Activated naive CD4-positive, alpha-beta T cell treated with anti-CD3 and anti-CD28 coated beads, Interleukin-2, amount 50 U/mL, for 16 hours (primary cell): ENCODE results near the gene LRBA.
"Not testable (repeated sequence)": the region's sequence is repeated elsewhere in the genome, so short reads cannot be mapped to it uniquely, and the experiment has no call there.

Experiments used
- DNase-seq: peaks from one replicate; pipeline ENCODE4 v3.0.0-alpha.2; 2020

LRBA gene, protein sequence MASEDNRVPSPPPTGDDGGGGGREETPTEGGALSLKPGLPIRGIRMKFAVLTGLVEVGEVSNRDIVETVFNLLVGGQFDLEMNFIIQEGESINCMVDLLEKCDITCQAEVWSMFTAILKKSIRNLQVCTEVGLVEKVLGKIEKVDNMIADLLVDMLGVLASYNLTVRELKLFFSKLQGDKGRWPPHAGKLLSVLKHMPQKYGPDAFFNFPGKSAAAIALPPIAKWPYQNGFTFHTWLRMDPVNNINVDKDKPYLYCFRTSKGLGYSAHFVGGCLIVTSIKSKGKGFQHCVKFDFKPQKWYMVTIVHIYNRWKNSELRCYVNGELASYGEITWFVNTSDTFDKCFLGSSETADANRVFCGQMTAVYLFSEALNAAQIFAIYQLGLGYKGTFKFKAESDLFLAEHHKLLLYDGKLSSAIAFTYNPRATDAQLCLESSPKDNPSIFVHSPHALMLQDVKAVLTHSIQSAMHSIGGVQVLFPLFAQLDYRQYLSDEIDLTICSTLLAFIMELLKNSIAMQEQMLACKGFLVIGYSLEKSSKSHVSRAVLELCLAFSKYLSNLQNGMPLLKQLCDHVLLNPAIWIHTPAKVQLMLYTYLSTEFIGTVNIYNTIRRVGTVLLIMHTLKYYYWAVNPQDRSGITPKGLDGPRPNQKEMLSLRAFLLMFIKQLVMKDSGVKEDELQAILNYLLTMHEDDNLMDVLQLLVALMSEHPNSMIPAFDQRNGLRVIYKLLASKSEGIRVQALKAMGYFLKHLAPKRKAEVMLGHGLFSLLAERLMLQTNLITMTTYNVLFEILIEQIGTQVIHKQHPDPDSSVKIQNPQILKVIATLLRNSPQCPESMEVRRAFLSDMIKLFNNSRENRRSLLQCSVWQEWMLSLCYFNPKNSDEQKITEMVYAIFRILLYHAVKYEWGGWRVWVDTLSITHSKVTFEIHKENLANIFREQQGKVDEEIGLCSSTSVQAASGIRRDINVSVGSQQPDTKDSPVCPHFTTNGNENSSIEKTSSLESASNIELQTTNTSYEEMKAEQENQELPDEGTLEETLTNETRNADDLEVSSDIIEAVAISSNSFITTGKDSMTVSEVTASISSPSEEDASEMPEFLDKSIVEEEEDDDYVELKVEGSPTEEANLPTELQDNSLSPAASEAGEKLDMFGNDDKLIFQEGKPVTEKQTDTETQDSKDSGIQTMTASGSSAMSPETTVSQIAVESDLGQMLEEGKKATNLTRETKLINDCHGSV (N-terminal part only)

DNA sequence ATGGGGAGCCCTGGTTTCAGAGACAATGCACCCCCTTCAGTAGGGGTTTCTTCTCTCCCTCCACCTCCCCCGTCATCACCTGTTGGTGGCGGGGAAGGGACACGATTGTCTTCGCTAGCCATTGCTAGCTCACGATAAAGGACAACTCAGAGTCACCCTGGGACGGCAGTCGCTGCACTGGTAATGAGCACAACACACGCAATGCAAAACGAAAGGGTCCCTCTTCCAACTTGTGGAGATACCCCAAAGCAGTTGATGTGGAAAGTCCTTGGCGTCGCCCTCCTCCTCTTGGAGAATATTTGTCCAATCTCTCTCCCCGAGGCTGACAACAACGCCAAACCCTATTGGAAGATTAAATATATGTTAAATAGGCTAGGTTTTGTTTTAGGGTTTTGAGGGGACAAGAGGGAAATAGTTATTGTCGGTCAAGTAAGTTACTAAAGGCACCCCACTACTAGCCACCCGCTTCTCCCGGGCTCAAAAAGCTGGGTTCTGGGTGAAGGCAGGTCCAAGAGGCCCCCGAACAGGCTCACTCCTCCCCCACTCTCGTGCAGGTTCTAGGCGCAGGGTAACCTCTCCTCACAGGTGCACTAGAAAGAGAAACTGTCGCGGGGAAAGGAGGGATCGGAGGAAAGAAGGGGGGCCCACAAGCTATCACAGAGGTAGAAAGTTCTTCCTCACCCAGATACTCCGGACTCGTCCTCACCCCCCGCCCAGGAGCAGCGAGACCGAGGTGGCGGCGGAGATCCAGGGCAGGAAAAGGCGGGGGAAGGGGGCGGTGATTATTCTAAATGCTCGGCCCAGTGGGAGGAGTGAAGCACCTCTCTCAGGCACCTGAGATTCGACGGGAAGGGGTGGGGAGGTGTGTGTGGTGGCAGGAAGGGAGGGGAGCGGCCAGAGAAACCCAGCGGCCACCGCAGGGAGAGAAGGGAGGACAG, at the start of gene LRBA:
Gene LRBA (minus strand): TSS at position 764 of the 938 bp plus-strand sequence. CDS start 642 bp downstream, at position 122.
- DNase-seq: peak; percentile 82

DNA sequence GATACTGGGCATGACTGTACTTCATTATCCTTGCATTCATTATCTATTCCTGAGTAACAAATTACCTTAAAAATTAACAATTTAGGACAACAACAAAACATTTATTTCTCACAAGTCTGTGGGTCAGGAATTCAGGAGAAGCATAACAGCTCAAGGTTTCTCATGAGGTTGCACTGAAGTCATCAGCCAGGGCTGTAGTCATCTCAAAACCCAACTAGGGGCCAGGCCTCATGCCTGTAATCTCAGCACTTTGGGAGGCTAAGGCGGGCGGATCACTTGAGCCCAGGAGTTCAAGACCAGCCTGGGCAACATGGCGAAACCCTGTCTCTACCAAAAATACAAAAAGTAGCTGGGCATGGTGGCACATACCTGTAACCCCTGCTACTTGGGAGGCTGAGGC, 48.1 kb upstream of the LRBA start:
- DNase-seq: not testable (repeated sequence)

DNA sequence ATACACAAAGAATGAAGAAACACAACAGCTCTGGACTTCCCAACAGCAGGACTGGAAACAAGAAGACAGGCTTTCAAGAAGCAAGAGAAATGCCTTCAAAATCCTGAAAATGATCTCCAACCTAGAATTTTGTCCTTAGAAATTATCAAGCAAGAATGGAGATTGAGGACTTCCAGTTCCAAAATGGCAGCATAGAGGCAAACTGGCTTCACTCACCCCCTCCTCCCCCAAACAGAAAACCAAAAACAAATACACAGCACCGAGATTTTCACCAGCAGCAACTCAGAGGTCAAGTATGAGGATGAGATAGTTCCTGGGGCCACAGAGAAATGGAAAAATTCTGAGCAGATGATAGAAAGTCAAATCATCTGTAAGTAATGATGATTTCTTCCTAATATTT, 40.5 kb upstream of the LRBA start:
- no peak for DNase-seq

DNA sequence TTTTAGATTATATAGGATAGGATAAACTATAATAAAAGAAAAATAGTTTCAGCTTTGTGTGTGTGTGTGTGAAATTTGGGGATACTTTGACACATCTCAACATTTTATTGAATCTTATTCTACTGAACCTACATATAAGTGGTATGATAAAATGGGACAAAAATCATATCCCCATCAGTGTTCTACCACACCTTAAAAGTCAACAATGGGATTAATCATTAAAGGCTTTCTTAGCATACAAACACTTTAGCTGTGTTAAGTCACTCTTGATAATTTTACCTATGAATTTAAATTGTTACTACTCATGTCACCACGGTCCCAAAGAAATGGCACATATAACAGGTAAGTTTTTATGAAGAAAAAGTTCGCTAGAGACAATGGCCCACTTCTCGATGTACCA, 37.7 kb upstream of the LRBA start:
- no peak for DNase-seq

DNA sequence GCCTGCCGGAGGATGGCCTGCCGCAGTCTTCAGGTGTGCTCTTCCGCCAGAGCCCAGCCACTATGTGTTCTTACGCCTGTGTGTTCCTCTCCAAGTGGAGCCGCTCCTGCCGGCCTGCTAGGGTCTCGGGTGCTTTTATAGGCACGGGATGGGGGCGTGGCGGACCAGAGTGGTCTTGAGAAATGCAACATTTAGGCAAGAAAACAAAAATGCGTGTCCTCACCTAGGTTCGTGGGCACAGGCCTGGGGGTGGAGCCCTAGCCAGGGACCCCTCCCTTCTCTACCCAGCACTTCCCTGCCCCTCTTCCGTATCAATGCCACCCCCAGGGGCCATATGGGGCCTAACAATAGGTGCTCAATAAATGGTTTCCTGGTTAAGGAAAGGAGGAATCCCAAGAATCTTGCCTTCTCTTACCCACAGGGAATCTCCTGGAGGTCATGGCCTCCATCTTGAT, 34.4 kb upstream of the LRBA start:
- no peak for DNase-seq

DNA sequence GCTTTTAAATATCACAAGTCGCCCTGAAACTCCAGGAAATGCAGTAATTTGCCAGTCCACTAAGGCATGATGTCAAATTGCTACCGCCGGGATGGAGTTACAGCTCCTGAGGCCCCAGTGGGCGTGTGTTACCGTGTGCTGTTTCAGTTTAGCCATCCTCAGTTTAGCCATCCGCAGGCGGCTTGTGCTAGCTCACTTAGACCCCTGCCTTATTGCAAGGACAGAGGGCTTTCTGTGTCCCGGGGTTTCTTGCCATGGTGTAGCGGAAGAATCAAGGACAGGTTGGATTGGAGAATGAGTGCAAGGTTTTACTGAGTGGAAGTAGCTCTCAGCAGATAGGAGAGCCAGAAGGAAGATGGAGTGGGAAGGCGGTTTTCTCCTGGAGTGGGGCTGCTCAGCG, 33.8 kb upstream of the LRBA start:
- no peak for DNase-seq

DNA sequence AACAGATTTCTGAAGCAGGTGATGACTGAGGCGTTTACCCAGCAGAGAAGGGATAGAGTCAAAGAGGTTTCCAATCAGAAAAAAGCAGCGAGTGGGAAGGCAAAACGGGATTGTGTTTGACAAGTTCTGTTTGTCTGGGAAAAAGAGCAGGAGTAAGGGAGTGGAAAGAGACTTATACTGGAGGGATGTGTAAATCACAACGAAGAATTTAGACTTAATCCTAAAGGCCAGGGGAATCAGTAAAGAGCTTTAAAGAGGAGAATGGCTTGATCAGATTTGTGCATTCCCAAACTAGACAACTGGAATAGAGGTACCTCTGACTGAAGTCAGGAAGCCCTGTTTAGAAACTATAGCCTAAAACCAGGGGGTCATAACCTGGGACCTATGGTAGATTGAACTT, 31.5 kb upstream of the LRBA start:
- DNase-seq: no peak

DNA sequence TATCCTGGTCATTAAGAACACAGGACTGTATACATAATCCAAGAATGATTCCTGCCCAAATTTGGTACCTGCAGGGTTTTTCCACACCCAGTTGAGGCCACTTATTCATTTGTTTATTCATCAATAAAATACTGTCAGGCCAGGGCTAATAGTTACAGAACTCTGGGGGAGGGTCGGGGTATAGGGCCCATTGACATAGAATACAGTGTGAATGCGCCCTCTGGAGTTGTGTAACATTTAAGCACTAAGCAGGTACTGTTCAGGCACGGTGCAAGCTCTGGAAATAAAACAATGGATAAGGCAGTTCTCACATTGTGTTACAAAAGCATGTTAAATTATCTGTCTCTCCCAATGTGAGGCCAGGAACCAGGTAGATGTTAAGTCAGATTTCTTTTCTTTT, 30.8 kb upstream of the LRBA start:
- no peak for DNase-seq

DNA sequence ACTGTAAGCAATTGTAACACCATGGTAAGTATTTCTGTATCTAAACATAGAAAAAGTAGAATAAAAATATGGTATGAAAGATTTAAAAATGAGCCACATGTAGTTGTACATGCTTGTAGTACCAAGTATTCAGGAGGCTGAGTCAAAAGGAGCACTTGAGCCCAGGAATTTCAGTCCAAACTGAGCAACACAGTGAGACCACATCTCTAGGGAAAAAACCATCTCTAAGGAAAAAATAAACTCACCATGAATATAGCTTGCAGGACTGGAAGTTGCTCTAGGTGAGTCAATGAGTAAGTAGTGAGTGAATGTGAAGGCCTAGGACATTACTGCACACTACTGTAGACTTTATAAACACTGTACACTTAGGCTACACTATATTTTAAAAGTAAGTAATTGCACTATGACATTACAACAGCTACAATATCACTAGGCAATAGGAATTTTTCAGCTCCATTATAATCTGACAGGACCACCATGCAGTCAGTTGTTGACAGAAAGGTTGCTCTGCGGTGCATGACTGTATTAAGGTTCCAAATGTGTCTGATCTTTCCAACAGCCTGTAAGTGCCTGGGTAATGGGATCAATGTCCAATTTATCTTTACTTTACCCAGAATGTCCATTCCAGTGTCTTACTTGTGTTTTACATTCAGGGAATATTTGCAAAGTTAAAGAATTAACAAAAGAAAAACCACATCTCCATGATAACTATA, 28.9 kb upstream of the LRBA start:
- DNase-seq: no peak

DNA sequence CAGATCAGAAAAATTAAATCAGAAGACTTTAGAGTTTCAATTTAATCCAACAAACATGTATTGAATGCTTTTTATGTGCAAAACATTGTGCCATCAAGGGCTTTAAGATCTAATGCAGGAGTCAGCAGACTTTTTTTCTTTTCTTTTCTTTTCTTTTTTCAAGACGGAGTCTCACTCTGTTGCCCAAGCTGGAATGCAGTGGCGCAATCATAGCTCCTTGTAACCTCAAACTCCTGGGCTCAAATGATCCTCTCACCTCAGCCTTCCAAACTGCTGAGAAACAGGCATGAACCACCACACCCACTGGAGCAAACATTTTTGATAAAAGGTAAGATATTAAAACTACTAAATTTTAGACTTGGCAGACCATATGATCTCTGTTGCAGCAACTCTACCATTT, 24.6 kb upstream of the LRBA start:
- no peak for DNase-seq

DNA sequence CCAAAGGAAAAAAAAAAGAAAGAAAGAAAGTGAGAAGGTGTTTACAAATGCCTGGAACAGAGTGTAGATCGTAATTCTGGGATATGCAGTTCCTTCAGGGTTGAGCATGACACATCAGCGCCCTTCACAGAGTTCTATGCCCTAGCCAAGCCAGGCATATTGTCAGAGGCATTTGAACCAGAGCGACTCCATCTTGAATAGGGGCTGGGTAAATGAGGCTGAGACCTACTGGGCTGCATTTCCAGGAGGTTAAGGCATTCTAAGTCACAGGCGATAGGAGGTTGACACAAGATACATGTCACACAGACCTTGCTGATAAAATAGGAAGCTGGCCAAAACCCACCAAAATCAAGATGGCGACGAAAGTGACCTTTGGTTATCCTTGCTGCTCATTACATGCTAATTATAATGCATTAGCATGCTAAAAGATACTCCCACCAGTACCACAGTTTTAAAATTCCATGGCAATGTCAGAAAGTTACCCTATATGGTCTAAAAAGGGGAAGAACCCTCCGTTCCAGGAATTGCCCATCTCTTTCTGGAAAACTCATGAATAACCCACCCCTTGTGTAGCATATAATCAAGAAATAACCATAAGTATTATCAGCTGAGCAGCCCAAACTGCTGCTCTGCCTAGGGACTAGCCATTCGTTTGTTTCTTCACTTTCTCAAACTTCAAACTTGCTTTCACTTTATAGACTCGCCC, 23.5 kb upstream of the LRBA start:
- no peak for DNase-seq

DNA sequence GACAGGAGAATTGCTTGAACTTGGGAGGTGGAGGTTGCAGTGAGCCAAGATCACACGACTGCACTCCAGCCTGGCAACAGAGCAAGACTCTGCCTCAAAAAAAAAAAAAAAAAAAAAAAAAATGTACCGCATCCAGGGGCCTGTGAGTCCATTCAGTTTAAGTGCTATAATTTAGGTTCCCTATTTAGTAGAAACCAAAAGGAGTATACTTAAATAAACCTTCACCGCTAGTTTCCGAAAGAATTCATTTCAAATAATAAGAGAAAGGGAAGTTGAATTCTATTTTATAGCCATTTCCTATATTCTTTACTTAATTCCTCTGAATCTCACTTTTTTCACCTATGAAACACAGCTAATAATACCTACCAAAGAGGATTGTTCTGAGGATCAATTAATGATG, 20.8 kb upstream of the LRBA start:
- no peak for DNase-seq

DNA sequence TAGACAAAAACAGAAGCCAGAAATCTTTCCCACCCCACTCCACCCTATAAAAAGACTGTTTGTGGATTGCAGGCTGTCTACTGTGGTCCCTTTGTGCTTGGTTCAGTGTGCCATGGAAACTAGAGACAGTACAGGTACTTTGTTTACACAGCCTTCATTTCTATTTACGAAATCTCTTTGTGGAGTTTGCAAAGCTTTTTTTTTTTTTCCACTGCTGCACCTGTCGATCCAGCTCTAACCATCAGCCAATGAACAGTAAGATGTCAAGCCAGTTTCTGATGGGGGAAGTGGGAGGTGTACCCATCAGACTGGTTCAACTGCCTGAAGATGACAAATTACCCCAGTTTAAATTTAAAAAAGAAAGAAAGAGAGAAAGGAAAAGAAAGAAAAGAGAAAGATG, 20.2 kb upstream of the LRBA start:
- DNase-seq: no peak

DNA sequence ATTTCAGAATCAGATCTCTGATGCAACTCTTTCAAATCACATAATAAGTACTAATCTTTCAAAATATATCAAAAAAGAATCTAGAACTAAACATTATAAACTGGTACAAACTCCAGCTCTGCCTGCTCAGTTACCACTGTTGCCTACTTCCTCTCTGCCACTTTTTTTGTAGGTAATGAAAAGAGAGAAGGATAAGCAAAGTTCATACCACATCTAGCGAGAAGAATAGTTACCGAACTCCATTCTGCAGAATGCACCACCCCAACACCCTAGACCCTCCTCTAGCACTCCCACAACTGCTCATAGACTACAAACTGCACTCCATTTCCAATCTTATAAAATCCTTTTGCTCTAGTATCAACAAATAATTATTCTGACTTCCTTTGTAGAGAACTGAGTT, 19.7 kb upstream of the LRBA start:
- DNase-seq: no peak

DNA sequence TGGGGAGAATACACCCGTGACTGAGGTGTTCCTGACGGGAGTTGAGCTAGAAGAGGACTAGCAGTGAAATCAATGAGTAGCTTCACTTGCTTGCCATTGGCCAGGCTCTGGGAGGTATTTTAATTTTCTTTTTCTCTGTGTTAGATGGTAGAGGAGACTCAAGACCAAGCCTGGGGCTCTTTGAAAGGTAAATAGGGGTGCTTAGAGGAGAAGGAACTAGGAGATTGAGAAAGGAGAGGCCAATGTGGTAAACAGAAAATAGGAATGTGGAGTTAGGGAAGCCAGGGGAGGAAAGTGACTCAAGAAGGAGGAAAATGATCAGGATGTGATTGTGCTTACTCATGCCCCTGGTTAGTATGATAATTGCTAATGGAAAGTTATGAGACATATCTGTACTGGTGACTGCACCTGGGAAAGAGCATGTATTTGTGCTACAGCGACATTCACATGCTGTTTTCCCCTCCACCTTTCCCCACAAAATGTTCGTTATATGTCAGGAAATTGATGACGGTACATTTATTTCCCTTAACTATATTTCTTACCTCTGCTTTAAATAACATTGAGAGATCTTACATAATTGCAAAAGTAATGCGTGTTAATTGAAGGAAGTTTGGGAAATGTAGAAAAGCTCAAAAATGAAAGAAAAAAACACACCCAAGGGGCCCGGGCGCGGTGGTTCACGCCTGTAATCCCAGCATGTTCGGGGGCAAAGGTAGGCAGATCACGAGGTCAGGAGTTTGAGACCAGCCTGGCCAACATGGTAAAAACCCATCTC, 16.9 kb upstream of the LRBA start:
- peak; percentile 18 for DNase-seq

DNA sequence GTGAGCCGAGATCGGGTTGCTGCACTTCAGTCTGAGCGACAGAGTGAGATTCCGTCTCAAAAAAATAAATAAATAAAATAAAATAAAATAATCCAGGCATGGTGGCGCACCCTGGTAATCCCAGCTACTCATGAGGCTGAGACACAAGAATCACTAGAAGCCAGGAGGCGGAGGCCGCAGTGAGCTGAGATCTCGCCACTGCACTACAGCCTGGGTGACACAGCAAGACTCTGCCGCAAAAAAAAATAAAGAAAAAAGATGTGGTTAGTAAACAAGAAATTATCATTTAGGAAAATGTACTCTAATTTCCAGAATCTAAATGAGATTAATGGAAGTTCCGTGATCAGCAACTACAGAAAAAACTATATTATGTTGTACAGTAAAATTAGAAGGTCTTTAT, 14.5 kb upstream of the LRBA start:
- DNase-seq: peak; percentile 52

DNA sequence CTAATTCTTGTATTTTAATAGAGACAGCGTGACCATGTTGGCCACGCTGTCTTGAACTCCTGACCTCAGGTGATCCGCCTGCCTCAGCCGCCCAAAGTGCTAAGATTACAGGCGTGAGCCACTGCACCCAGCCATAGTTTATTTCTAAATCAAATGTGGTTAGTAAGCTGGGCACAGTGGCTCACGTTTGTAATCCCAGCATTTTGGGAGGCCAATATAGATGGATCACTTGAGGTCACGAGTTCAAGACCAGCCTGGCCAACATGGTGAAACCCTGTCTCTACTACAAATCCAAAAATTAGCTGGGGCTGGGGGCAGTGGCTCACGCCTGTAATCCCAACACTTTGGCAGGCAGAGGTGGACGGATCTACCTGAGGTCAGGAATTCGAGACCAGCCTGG, 13.9 kb upstream of the LRBA start:
- DNase-seq: not testable (repeated sequence)

DNA sequence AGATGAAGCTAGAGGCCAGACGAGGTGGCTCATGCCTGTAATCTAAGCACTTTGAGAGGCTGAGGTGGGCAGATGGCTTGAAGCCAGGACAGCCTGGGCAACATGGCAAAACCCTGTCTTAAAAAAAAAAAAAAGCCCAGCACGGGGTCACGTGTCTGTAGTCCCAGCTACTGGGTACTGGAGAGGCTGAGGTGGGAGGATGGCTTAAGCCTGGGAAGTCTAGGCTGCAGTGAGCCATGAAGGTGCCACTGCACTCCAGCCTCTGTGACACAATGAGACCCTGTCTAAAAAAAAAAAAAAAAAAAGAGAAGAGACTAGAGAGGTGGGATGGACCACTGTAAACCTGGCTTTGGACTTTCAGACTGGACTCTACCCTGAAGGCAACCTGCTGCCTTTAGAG, 10.7 kb upstream of the LRBA start:
- no peak for DNase-seq

DNA sequence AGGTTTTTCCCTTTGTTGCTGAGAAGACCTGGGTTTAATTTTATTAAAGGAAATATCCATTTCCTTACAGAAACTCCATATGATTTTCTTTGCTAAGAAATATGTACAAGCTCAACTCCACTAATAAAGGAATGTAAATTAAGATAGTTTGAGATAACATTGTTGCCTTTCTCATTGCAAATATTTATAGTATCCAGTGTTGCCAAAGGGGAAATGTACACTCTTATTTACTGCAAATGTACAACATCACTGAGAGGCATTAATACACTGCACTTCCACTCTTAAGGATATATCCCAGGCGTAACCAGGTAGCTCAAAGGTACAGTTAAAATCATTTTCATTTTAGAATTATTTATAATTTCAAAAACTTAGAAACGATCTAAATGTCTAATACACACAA, 7.5 kb upstream of the LRBA start:
- no peak for DNase-seq
